H4 (cell line): Measurements from ENCODE around the gene URGCP. TPM values are rescaled to one million over a fixed set of nuclear protein-coding genes. Genes with fewer than 3 reads are reported as not detected.

Source experiments
- total RNA-seq: library from RNA; depleted of rRNA; stranded (reverse); fragments of >200 nt; shearing (Covaris generic); gene quantifications from 2 replicates; pipeline ENCODE4 v1.2.3, GENCODE V29; 2014; rRNA removed

Gene URGCP
- total RNA-seq, 1 experiment from 2014 or later = 32.1 TPM

Other genes with a start within 250 kb of the URGCP start
- 117 and 154 TPM in 2 replicates for gene COA1, start 177.1 kb downstream of the URGCP start, total RNA-seq
- gene BLVRA, start 147.9 kb downstream of the URGCP start, total RNA-seq = 86.1 and 109 TPM in 2 replicates
- 308 and 368 TPM in 2 replicates for gene MRPS24, start 37.1 kb downstream of the URGCP start, total RNA-seq
- 34.0 and 35.7 TPM in 2 replicates for gene UBE2D4, start 19.8 kb upstream of the URGCP start, total RNA-seq
- gene SPDYE1, start 91.3 kb upstream of the URGCP start, total RNA-seq = not detected in 2 replicates
- 183 and 196 TPM in 2 replicates for gene DBNL, start 138.1 kb upstream of the URGCP start, total RNA-seq
- gene PGAM2, start 159.0 kb upstream of the URGCP start, total RNA-seq = not detected in 2 replicates
- 7.4 and 7.7 TPM in 2 replicates for gene POLM, start 175.9 kb upstream of the URGCP start, total RNA-seq
- gene AEBP1, start 197.7 kb upstream of the URGCP start, total RNA-seq = 0.06 TPM in 1 of 2 replicates, not detected in the other
- 185 and 198 TPM in 2 replicates for gene POLD2, start 217.0 kb upstream of the URGCP start, total RNA-seq
- not detected in 2 replicates for gene MYL7, start 234.7 kb upstream of the URGCP start, total RNA-seq